Heart left ventricle (tissue), 13 donors: Measurements from ENCODE around the gene SPDYE4.

ENCODE experiments used
- CTCF ChIP-seq, 12 donors: fragments of 200-600 bp; sonication (generic) in 4 of 12; IDR thresholded peaks; one replicate each; pipeline versions ENCODE4 v1.5.0 to v1.8.0; 2018 to 2022; ENCODE audit warnings: antibody characterized with exemption in 12 of 12, mild to moderate bottlenecking in 5 of 12
- POLR2A ChIP-seq, 2 donors: fragments of 450-650 bp; IDR thresholded peaks; one replicate each; pipeline ENCODE4 v1.6.1; 2017; ENCODE audit warnings: antibody characterized with exemption in 2 of 2, mild to moderate bottlenecking in 2 of 2, moderate library complexity in 2 of 2
- donor health status: ischemic (EF 13 %, LVEDD 7.1; RV severe dilation, severe dysfunction).
- donor health status: DM: no; HTN: yes; CAD: no.
- donor health status: DM: no; HTN: no; CAD: no.
- donor health status: ischemic (EF 25% LVEDD 6.9; RV normal size, moderate dysfunction).
- donor health status: ischemic (EF 25% LVEDD 5.7; RV mildly dilated, moderate dysfunction).
- donor health status: ischemic (EF 35%, LVEDD 5.7; RV mildly dilated, moderate dysfunction).
- donor health status: nonischemic (EF 11% LVEDD 7.7; RV severe dilation, severe dysfunction).
- donor health status: DM: yes; HTN: yes; CAD: no.
- donor health status: PGD.
- donor health status: ischemic (EF 29% LVEDD 5.4; RV normal size, mild dysfunction).
- donor health status: nonischemic (EF 23%, LVEDD 6.1; RV moderate dilation, normal function).

DNA sequence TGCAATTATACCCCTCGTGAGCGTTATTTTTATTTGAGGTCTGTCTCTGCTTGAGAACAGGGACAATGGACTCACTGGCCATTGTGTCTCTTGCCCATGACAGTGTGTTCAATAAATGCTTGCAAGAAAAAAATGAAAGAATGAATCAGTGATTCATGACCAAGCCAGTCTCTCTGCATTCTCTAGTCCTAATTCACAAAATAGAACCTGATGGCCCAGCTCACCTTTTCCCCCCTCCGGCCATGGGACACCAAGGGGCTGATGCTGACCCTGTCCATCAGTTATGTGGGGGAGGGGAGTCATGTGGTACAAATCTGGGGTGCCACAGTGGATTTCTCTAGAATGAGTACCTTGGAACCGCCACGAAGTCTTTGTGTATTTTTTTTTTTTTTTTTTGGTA, 51.9 kb downstream of the SPDYE4 start:
- TF ChIP-seq CTCF (IDR thresholded peaks at IDR 0.05) = no peak
- TF ChIP-seq POLR2A (IDR thresholded peaks at IDR 0.05) = no peak
